Spleen (tissue), 11 donors: ENCODE results near the gene GPD2. TPM values are rescaled to one million over a fixed set of nuclear protein-coding genes. Genes with fewer than 3 reads are reported as not detected.

Experiments used
- DNase-seq: peaks from one replicate; pipeline ENCODE4 v3.0.0-alpha.2; 2020
- H3K27ac ChIP-seq, 8 donors: fragments of 200-600 bp; sonication (generic) in 7 of 8; 1 replicate in 4 of 8; 2 replicates in 4 of 8; pipeline versions ENCODE4 v1.5.0 to v1.8.0; 2016 to 2021; ENCODE audit warnings: inconsistent platforms in 4 of 8, mild to moderate bottlenecking in 4 of 8, moderate library complexity in 1 of 8
- H3K27me3 ChIP-seq, 7 donors: fragments of 200-600 bp; sonication (generic) in 6 of 7; replicated peaks in 1 of 7; 1 replicate in 4 of 7; 2 replicates in 3 of 7; pipeline versions ENCODE4 v1.5.0 to v1.8.0; 2016 to 2021; ENCODE audit warnings: inconsistent platforms in 3 of 7, mild to moderate bottlenecking in 1 of 7
- H3K36me3 ChIP-seq, 6 donors: fragments of 200-600 bp; sonication (generic) in 5 of 6; 1 replicate in 4 of 6; 2 replicates in 2 of 6; pipeline versions ENCODE4 v1.5.0 to v1.8.0; 2016 to 2021; ENCODE audit warnings: inconsistent platforms in 2 of 6
- H3K4me1 ChIP-seq, 6 donors: fragments of 200-600 bp; sonication (generic) in 5 of 6; 1 replicate in 3 of 6; 2 replicates in 3 of 6; pipeline versions ENCODE4 v1.5.0 to v1.8.0; 2016 to 2021; ENCODE audit warnings: inconsistent platforms in 3 of 6
- H3K4me3 ChIP-seq, 8 donors: fragments of 200-600 bp; sonication (generic) in 7 of 8; 1 replicate in 4 of 8; 2 replicates in 4 of 8; pipeline versions ENCODE4 v1.5.0 to v1.8.0; 2016 to 2021; ENCODE audit warnings: inconsistent platforms in 4 of 8, mild to moderate bottlenecking in 4 of 8, moderate library complexity in 2 of 8
- H3K9me3 ChIP-seq, 8 donors: fragments of 200-600 bp; sonication (generic) in 7 of 8; 1 replicate in 4 of 8; 2 replicates in 4 of 8; pipeline versions ENCODE4 v1.5.0 to v1.8.0; 2016 to 2021; ENCODE audit warnings: inconsistent platforms in 4 of 8
- CTCF ChIP-seq, 11 experiments: fragments of 200-600 bp in 7 of 11; fragments of 450-650 bp in 4 of 11; sonication (generic) in 4 of 11; IDR thresholded peaks in 8 of 11; conservative IDR thresholded peaks in 3 of 11; 1 replicate in 7 of 11; 2 replicates in 4 of 11; pipeline versions ENCODE4 v1.4.0 to v1.8.0; 2016 to 2021; ENCODE audit warnings: antibody characterized with exemption in 11 of 11, inconsistent platforms in 4 of 11, mild to moderate bottlenecking in 1 of 11
- POLR2A ChIP-seq, 3 donors: fragments of 450-650 bp; IDR thresholded peaks; one replicate each; pipeline ENCODE4 v1.5.1; 2017; ENCODE audit warnings: antibody characterized with exemption in 3 of 3, mild to moderate bottlenecking in 1 of 3
- POLR2AphosphoS5 ChIP-seq, 3 donors: sonication (generic); formaldehyde crosslinking; IDR thresholded peaks; one replicate each; pipeline ENCODE4 v1.5.1; 2017; ENCODE audit warnings: antibody characterized with exemption in 3 of 3
- WGBS, 5 donors: extraction: QIAGEN DNeasy Blood & Tissue Kit in 3 of 5; methylation state at CpG; one replicate each; pipeline versions ENCODE4 v1.1.5 to v1.1.7; 2013 to 2018; 5-methylcytosine and 5-hydroxymethylcytosine counted together
- intact Hi-C: fragments of 100-400 bp; cut with DNase I; formaldehyde crosslinking; loops from one replicate; pipeline ENCODE4 v1.15.0; 2023; ENCODE audit warnings: low total_unique reads
- polyA plus RNA-seq, 3 donors: library from polyadenylated mRNA; stranded (reverse); fragments of 200-250 nt; gene quantifications; one replicate each; pipeline ENCODE4 v1.2.1, GENCODE V29; 2013
- total RNA-seq, 7 donors: library from RNA; depleted of rRNA in 3 of 7; stranded (reverse); fragments of >200 nt in 3 of 7; fragmentation: NEBNext Ultra II Directional in 4 of 7; extraction: Animal tissue kit (Norgen Biotek cat#: 25700) in 4 of 7; gene quantifications; one replicate each; pipeline versions ENCODE4 v1.1.0 to v1.2.1, GENCODE V29; 2016 to 2021
- donor health status: healthy with polysubstance abuse.
- donor health status: DM: no; HTN: no; CAD: no; lungs with moderate emphysema.
- donor health status: DM: no; HTN: no; CAD: no.
- donor health status: Bipolar disorder and iron deficiency.
- donor health status: healthy.
- donor health status: DM: no; HTN: no; CAD: no.
- donor health status: DM: yes; HTN: yes; CAD: no.

GPD2 gene
- total and polyA plus RNA-seq, 10 donors = 3.5 to 74.9 (median 28.8) TPM

- TF ChIP-seq CTCF (IDR thresholded peaks at IDR 0.05 in 8 of 11, conservative IDR thresholded peaks at IDR 0.05 in 3 of 11) (no peak), POLR2AphosphoS5 (IDR thresholded peaks at IDR 0.05) (no peak), POLR2A (IDR thresholded peaks at IDR 0.05) (no peak)
- Histone ChIP-seq H3K4me1 (peaks cover 0 to 10% (median 0%) of the 10 kb centered on the region in 6 donors), H3K27me3 (no peaks in the 10 kb centered on the region), H3K9me3 (no peaks in the 10 kb centered on the region), H3K27ac (no peak overlapping the region), H3K4me3 (no peak overlapping the region), H3K36me3 (peaks cover 0 to 85% (median 29%) of the 10 kb centered on the region in 6 donors)
- intact Hi-C loops = no loop called here
- DNase-seq = no peak
- WGBS, 5 donors = 68 to 79% (median 73%) methylated on average over 2 of the region's 2 CpGs
Observed at GRCh38 chr2:156573710-156574109, 137.5 kb downstream of the GPD2 start.

GRCh38 chr2:156574112-156574511 is 137.9 kb downstream of the GPD2 start:
- Histone ChIP-seq H3K9me3 (no peaks in the 10 kb centered on the region), H3K36me3 (peaks cover 0 to 85% (median 25%) of the 10 kb centered on the region in 6 donors), H3K4me1 (peaks cover 0 to 10% (median 0%) of the 10 kb centered on the region in 6 donors), H3K4me3 (no peak overlapping the region), H3K27ac (no peak overlapping the region), H3K27me3 (no peaks in the 10 kb centered on the region)
- TF ChIP-seq CTCF (IDR thresholded peaks at IDR 0.05 in 8 of 11, conservative IDR thresholded peaks at IDR 0.05 in 3 of 11) (no peak), POLR2AphosphoS5 (IDR thresholded peaks at IDR 0.05) (no peak), POLR2A (IDR thresholded peaks at IDR 0.05) (no peak)
- intact Hi-C loops = no loop called here
- DNase-seq = no peak

GRCh38 chr2:156576005-156576404 is 139.8 kb downstream of the GPD2 start:
- intact Hi-C loops = no loop called here
- Histone ChIP-seq H3K27me3 (no peaks in the 10 kb centered on the region), H3K9me3 (no peaks in the 10 kb centered on the region), H3K36me3 (peaks cover 0 to 84% (median 13%) of the 10 kb centered on the region in 6 donors), H3K27ac (no peak overlapping the region), H3K4me1 (peaks cover 0 to 20% (median 3%) of the 10 kb centered on the region in 6 donors), H3K4me3 (no peak overlapping the region)
- no peak for TF ChIP-seq CTCF (IDR thresholded peaks at IDR 0.05 in 8 of 11, conservative IDR thresholded peaks at IDR 0.05 in 3 of 11)
- TF ChIP-seq POLR2A (IDR thresholded peaks at IDR 0.05) = no peak
- WGBS, 5 donors = 66 to 99% (median 80%) methylated on average over 3 of the region's 3 CpGs
- no peak for DNase-seq

GRCh38 chr2:156580501-156580900 is 144.3 kb downstream of the GPD2 start:
- no peak for TF ChIP-seq POLR2AphosphoS5 (IDR thresholded peaks at IDR 0.05)
- TF ChIP-seq POLR2A (IDR thresholded peaks at IDR 0.05) = no peak
- TF ChIP-seq CTCF (IDR thresholded peaks at IDR 0.05 in 8 of 11, conservative IDR thresholded peaks at IDR 0.05 in 3 of 11) = no peak
- intact Hi-C loops = loop anchor here (10.0 kb wide), 1 partner anchor 246 kb away; the partner anchor contains the start of gene NR4A2
- DNase-seq = no peak
- H3K4me1 ChIP-seq = peaks cover 0 to 11% (median 3%) of the 10 kb centered on the region in 6 donors
- peaks cover 0 to 84% (median 9%) of the 10 kb centered on the region in 6 donors for H3K36me3 ChIP-seq
- H3K4me3 ChIP-seq = no peak overlapping the region
- H3K27ac ChIP-seq = peak overlapping the region in 1 of 8 donors; percentile 14
- H3K9me3 ChIP-seq = no peaks in the 10 kb centered on the region
- no peaks in the 10 kb centered on the region for H3K27me3 ChIP-seq
